CD8-positive, alpha-beta memory T cell (primary cell): Measurements from ENCODE around the gene ATAD3C. TPM values are rescaled to one million over a fixed set of nuclear protein-coding genes. Genes with fewer than 3 reads are reported as not detected.

Experiments
- CTCF ChIA-PET: fragments of 350-600 bp; sonication (Branson Sonifier 250); formaldehyde crosslinking; loops from one replicate; lab custom pipeline; 2021; ENCODE audit warnings: antibody characterized with exemption; lab: Charles Lee
- POLR2A ChIA-PET: fragments of 350-600 bp; sonication (Branson Sonifier 250); formaldehyde crosslinking; loops from one replicate; lab custom pipeline; 2021; ENCODE audit warnings: antibody characterized with exemption; lab: Charles Lee
- DNase-seq, 5 donors: peaks; one replicate each; pipeline versions ENCODE4 v3.0.0 to v3.0.0-alpha.2; 2020 to 2022; ENCODE audit warnings: mixed read lengths in 1 of 5
- H3K27ac ChIP-seq: one replicate; pipeline ENCODE4 v1.7.0; 2013; ENCODE audit warnings: low read depth, mild to moderate bottlenecking, low read length, moderate library complexity
- H3K27me3 ChIP-seq: 2 replicates; pipeline ENCODE4 v1.7.0; 2013; ENCODE audit warnings: low read length, mild to moderate bottlenecking; ENCODE audit not compliant: insufficient read depth, poor library complexity, severe bottlenecking
- H3K36me3 ChIP-seq: 2 replicates; pipeline ENCODE4 v1.7.0; 2013; ENCODE audit warnings: mild to moderate bottlenecking, low read length, moderate library complexity; ENCODE audit not compliant: insufficient read depth
- H3K4me1 ChIP-seq: 2 replicates; pipeline ENCODE4 v1.7.0; 2013; ENCODE audit warnings: mild to moderate bottlenecking, low read length, moderate library complexity; ENCODE audit not compliant: insufficient read depth
- H3K4me3 ChIP-seq: 2 replicates; pipeline ENCODE4 v1.7.0; 2013; ENCODE audit warnings: mild to moderate bottlenecking, low read length
- H3K9me3 ChIP-seq: 2 replicates; pipeline ENCODE4 v1.7.0; 2013; ENCODE audit warnings: mild to moderate bottlenecking, low read length
- H3K27ac Mint-ChIP-seq, 8 donors: one replicate each; pipeline ENCODE4 v1.8.0; 2020 to 2021; ENCODE audit warnings: mixed read lengths in 8 of 8, mild to moderate bottlenecking in 6 of 8, inconsistent platforms in 3 of 8, moderate library complexity in 3 of 8
- H3K27me3 Mint-ChIP-seq, 2 donors: one replicate each; pipeline ENCODE4 v1.8.0; 2020 to 2021; ENCODE audit warnings: mixed read lengths in 2 of 2, mild to moderate bottlenecking in 1 of 2, moderate library complexity in 1 of 2
- H3K36me3 Mint-ChIP-seq, 3 donors: one replicate each; pipeline ENCODE4 v1.8.0; 2020 to 2021; ENCODE audit warnings: mixed read lengths in 3 of 3, inconsistent platforms in 1 of 3, mild to moderate bottlenecking in 1 of 3
- H3K4me1 Mint-ChIP-seq, 3 donors: one replicate each; pipeline ENCODE4 v1.8.0; 2020 to 2021; ENCODE audit warnings: mixed read lengths in 3 of 3, inconsistent platforms in 1 of 3, mild to moderate bottlenecking in 1 of 3
- H3K4me3 Mint-ChIP-seq, 7 donors: one replicate each; pipeline ENCODE4 v1.8.0; 2020 to 2021; ENCODE audit warnings: mixed read lengths in 7 of 7, mild to moderate bottlenecking in 6 of 7, moderate library complexity in 4 of 7, inconsistent platforms in 2 of 7
- H3K9me3 Mint-ChIP-seq, 5 donors: one replicate each; pipeline ENCODE4 v1.8.0; 2020 to 2022; ENCODE audit warnings: mixed read lengths in 5 of 5, mild to moderate bottlenecking in 3 of 5, moderate library complexity in 2 of 5, inconsistent platforms in 1 of 5
- polyA plus RNA-seq: library from polyadenylated mRNA; unstranded; fragments of 300-500 nt; fragmentation: Illumina TruSeq; gene quantifications from one replicate; pipeline ENCODE4 v1.2.3, GENCODE V29; 2021
- total RNA-seq, 2 experiments: library from RNA; stranded (reverse); gene quantifications; one replicate each; pipeline ENCODE4 v1.2.3, GENCODE V29; 2021

Gene ATAD3C
- total and polyA plus RNA-seq, 3 experiments from 2014 or later = 0.53 to 4.3 (median 1.9) TPM

DNA sequence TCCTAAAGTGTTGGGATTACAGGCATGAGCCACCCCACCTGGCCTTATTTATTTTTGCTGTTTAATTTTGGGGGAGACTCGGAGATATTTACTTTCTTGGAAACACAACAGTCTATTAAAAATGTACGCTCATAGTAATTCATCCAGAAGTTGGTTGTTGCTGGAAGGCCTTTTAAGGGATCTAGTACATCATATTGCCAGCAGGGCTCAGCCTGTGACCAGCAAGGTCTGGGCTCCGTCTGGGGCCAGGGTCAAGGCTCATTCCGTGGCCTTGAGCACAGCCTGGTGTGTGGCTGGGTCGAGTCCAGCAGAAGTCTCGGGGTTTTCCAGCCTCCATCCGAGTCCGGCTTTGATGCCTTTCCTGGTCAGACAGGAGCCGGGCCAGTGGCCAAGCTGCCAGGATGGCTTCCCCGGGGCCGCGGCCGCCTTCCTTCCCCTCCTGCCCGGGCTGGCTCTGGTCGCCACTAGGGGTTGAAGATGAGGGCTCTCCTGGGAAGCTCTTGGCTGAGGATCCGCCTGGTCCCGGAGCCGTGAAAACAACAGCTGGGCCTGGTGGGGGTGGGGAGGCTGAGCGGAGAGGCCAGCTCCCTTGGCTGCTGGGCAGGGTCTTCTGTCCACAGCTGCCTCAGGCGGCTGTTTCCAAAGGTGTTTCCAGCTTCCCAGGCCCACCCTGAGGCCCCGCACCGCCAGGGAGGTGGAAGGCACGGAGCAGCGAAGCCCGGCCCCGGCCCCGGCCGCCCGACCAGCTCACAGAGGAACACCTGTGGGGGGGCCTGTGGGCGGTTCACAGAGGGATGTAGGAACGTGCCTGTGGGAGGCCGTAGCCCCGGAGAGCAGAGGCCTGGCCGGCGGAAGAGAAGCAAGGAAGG lies 19.1 kb upstream of the ATAD3C start:
- no peaks in the 10 kb centered on the region for H3K36me3 Mint-ChIP-seq
- peaks cover 15 to 28% of the 10 kb centered on the region in 2 donors for H3K27me3 Mint-ChIP-seq
- Histone ChIP-seq H3K4me1 (no peaks in the 10 kb centered on the region), H3K4me3 (no peak overlapping the region), H3K27ac (no peak overlapping the region), H3K36me3 (no peaks in the 10 kb centered on the region), H3K9me3 (no peaks in the 10 kb centered on the region), H3K27me3 (peaks cover 8% of the 10 kb centered on the region)
- H3K9me3 Mint-ChIP-seq = no peaks in the 10 kb centered on the region
- ChIA-PET POLR2A (no interaction called here), CTCF (interaction anchor here (0.6 to 2.1 kb wide), 2 partner anchors 10 kb away, joined by 3 to 5 read pairs; no protein-coding TSS in a partner anchor)
- no peak overlapping the region for H3K4me3 Mint-ChIP-seq
- H3K27ac Mint-ChIP-seq = no peak overlapping the region
- DNase-seq = no peak
- peaks cover 3 to 11% (median 5%) of the 10 kb centered on the region in 3 donors for H3K4me1 Mint-ChIP-seq

- CTCF ChIA-PET = interaction anchor here (0.6 kb wide), 1 partner anchor 9 kb away, joined by 3 read pairs; no protein-coding TSS in a partner anchor
Measured at GRCh38 chr1:1430992-1431844, 18.3 kb upstream of the ATAD3C start.

DNA sequence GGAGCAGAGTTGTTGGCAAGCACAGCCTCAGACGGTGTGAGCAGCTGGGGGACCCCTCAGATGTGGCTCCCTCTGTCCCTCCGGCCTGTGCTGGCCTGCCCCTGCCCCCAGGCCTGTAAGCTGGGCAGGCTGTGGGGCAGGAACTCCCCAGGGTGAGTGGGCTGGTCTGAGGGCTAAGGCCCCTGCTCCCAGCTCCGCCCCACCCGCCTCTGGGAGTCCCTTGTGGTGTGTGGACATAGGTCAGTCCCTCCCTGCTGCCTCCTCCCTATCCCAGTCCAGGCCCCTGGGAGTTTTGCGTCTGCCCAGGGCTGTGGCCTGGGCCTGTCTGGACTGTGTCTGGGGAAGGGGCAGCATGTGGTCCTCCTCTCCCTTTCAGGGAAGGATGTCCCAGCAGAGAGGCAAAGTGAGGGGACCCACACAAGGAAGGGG lies 17.6 kb upstream of the ATAD3C start:
- no peak overlapping the region for H3K27ac ChIP-seq
- H3K9me3 ChIP-seq = no peaks in the 10 kb centered on the region
- no peak for DNase-seq
- peaks cover 15 to 27% of the 10 kb centered on the region in 2 donors for H3K27me3 Mint-ChIP-seq
- no peak overlapping the region for H3K27ac Mint-ChIP-seq
- no peaks in the 10 kb centered on the region for H3K9me3 Mint-ChIP-seq
- H3K27me3 ChIP-seq = peaks cover 17% of the 10 kb centered on the region
- H3K36me3 ChIP-seq = no peaks in the 10 kb centered on the region
- H3K4me3 ChIP-seq = no peak overlapping the region
- no peak overlapping the region for H3K4me3 Mint-ChIP-seq
- H3K4me1 Mint-ChIP-seq = peaks cover 3 to 11% (median 5%) of the 10 kb centered on the region in 3 donors
- ChIA-PET POLR2A (no interaction called here), CTCF (no interaction called here)
- H3K36me3 Mint-ChIP-seq = no peaks in the 10 kb centered on the region
- H3K4me1 ChIP-seq = peaks cover 8% of the 10 kb centered on the region

More at GRCh38 chr1:1430992-1431844, 18.3 kb upstream of the ATAD3C start:
- no peaks in the 10 kb centered on the region for H3K36me3 Mint-ChIP-seq
- Histone ChIP-seq H3K36me3 (no peaks in the 10 kb centered on the region), H3K27ac (no peak overlapping the region), H3K4me3 (no peak overlapping the region), H3K27me3 (peaks cover 12% of the 10 kb centered on the region), H3K4me1 (peaks cover 4% of the 10 kb centered on the region), H3K9me3 (no peaks in the 10 kb centered on the region)
- no peak overlapping the region for H3K27ac Mint-ChIP-seq
- no peak for DNase-seq
- POLR2A ChIA-PET = no interaction called here
- peaks cover 3 to 11% (median 5%) of the 10 kb centered on the region in 3 donors for H3K4me1 Mint-ChIP-seq
- H3K4me3 Mint-ChIP-seq = no peak overlapping the region
- H3K27me3 Mint-ChIP-seq = peaks cover 15 to 26% of the 10 kb centered on the region in 2 donors
- H3K9me3 Mint-ChIP-seq = no peaks in the 10 kb centered on the region

GRCh38 chr1:1432274-1432950 lies 17.1 kb upstream of the ATAD3C start:
- Mint-ChIP-seq H3K27ac (no peak overlapping the region), H3K9me3 (no peaks in the 10 kb centered on the region), H3K4me3 (no peak overlapping the region), H3K27me3 (peaks cover 15 to 27% of the 10 kb centered on the region in 2 donors), H3K36me3 (no peaks in the 10 kb centered on the region), H3K4me1 (peaks cover 3 to 11% (median 5%) of the 10 kb centered on the region in 3 donors)
- no peaks in the 10 kb centered on the region for H3K36me3 ChIP-seq
- no peak overlapping the region for H3K27ac ChIP-seq
- H3K9me3 ChIP-seq = no peaks in the 10 kb centered on the region
- peaks cover 23% of the 10 kb centered on the region for H3K27me3 ChIP-seq
- no peak overlapping the region for H3K4me3 ChIP-seq
- CTCF ChIA-PET = no interaction called here
- H3K4me1 ChIP-seq = peaks cover 8% of the 10 kb centered on the region
- POLR2A ChIA-PET = no interaction called here
- no peak for DNase-seq

GRCh38 chr1:1432951-1433803 lies 16.3 kb upstream of the ATAD3C start:
- no peak overlapping the region for H3K27ac Mint-ChIP-seq
- H3K4me3 ChIP-seq = no peak overlapping the region
- DNase-seq = no peak
- H3K27ac ChIP-seq = peak overlapping the region; percentile 59
- no peaks in the 10 kb centered on the region for H3K9me3 Mint-ChIP-seq
- no peaks in the 10 kb centered on the region for H3K9me3 ChIP-seq
- no peaks in the 10 kb centered on the region for H3K36me3 ChIP-seq
- H3K4me3 Mint-ChIP-seq = no peak overlapping the region
- no peaks in the 10 kb centered on the region for H3K36me3 Mint-ChIP-seq
- peaks cover 15 to 27% of the 10 kb centered on the region in 2 donors for H3K27me3 Mint-ChIP-seq
- peaks cover 30% of the 10 kb centered on the region for H3K27me3 ChIP-seq
- H3K4me1 Mint-ChIP-seq = peaks cover 3 to 11% (median 5%) of the 10 kb centered on the region in 3 donors
- peaks cover 8% of the 10 kb centered on the region for H3K4me1 ChIP-seq
- ChIA-PET POLR2A (no interaction called here), CTCF (interaction anchor here (0.7 kb wide), 1 partner anchor 32 kb away, joined by 3 read pairs; no protein-coding TSS in a partner anchor)

GRCh38 chr1:1433804-1434130 lies 15.7 kb upstream of the ATAD3C start:
- no peaks in the 10 kb centered on the region for H3K9me3 Mint-ChIP-seq
- CTCF ChIA-PET = interaction anchor here (0.7 kb wide), 1 partner anchor 32 kb away, joined by 3 read pairs; no protein-coding TSS in a partner anchor
- Histone ChIP-seq H3K27ac (peak overlapping the region; percentile 59), H3K4me3 (no peak overlapping the region), H3K4me1 (peaks cover 8% of the 10 kb centered on the region), H3K9me3 (no peaks in the 10 kb centered on the region), H3K27me3 (peaks cover 33% of the 10 kb centered on the region), H3K36me3 (no peaks in the 10 kb centered on the region)
- no peaks in the 10 kb centered on the region for H3K36me3 Mint-ChIP-seq
- peaks cover 0 to 8% (median 0%) of the 10 kb centered on the region in 3 donors for H3K4me1 Mint-ChIP-seq
- DNase-seq = no peak
- no peak overlapping the region for H3K27ac Mint-ChIP-seq
- H3K27me3 Mint-ChIP-seq = peaks cover 14 to 27% of the 10 kb centered on the region in 2 donors
- POLR2A ChIA-PET = no interaction called here
- no peak overlapping the region for H3K4me3 Mint-ChIP-seq

GRCh38 chr1:1434131-1434823 lies 15.2 kb upstream of the ATAD3C start:
- Histone ChIP-seq H3K27ac (peak overlapping the region; percentile 59), H3K36me3 (no peaks in the 10 kb centered on the region), H3K9me3 (no peaks in the 10 kb centered on the region), H3K27me3 (peaks cover 33% of the 10 kb centered on the region), H3K4me3 (no peak overlapping the region), H3K4me1 (peaks cover 8% of the 10 kb centered on the region)
- Mint-ChIP-seq H3K9me3 (no peaks in the 10 kb centered on the region), H3K27me3 (peaks cover 10 to 27% of the 10 kb centered on the region in 2 donors), H3K27ac (no peak overlapping the region), H3K4me1 (peaks cover 0 to 8% (median 0%) of the 10 kb centered on the region in 3 donors), H3K4me3 (no peak overlapping the region), H3K36me3 (no peaks in the 10 kb centered on the region)
- CTCF ChIA-PET = no interaction called here
- POLR2A ChIA-PET = no interaction called here
- no peak for DNase-seq
